CD4-positive, alpha-beta memory T cell (primary cell): ENCODE data around the gene SEC14L1. TPM values are rescaled to one million over a fixed set of nuclear protein-coding genes. Genes with fewer than 3 reads are reported as not detected.

Experiments used
- CTCF ChIA-PET: fragments of 350-600 bp; sonication (Branson Sonifier 250); formaldehyde crosslinking; loops from one replicate; lab custom pipeline; 2021; ENCODE audit warnings: inconsistent platforms; ENCODE audit not compliant: partially characterized antibody; lab: Charles Lee
- POLR2A ChIA-PET: fragments of 350-600 bp; sonication (Branson Sonifier 250); formaldehyde crosslinking; loops from one replicate; lab custom pipeline; 2021; ENCODE audit not compliant: partially characterized antibody; lab: Charles Lee
- DNase-seq, 5 donors: peaks; one replicate each; pipeline versions ENCODE4 v3.0.0 to v3.0.0-alpha.2; 2020 to 2022; ENCODE audit warnings: mixed read lengths in 1 of 5
- H3K27ac ChIP-seq: one replicate; pipeline ENCODE4 v1.7.0; 2013; ENCODE audit warnings: low read depth, low read length
- H3K27me3 ChIP-seq: 2 replicates; pipeline ENCODE4 v1.7.0; 2013; ENCODE audit warnings: mild to moderate bottlenecking, low read length, moderate library complexity; ENCODE audit not compliant: insufficient read depth
- H3K36me3 ChIP-seq: 2 replicates; pipeline ENCODE4 v1.7.0; 2013; ENCODE audit warnings: mild to moderate bottlenecking, low read length, moderate library complexity; ENCODE audit not compliant: insufficient read depth
- H3K4me1 ChIP-seq: 2 replicates; pipeline ENCODE4 v1.7.0; 2013; ENCODE audit warnings: mild to moderate bottlenecking, low read length, moderate library complexity; ENCODE audit not compliant: insufficient read depth
- H3K4me3 ChIP-seq, 2 donors: one replicate each; pipeline ENCODE4 v1.7.0; 2013; ENCODE audit warnings: low read length in 2 of 2, mild to moderate bottlenecking in 1 of 2
- H3K9me3 ChIP-seq, 2 donors: one replicate each; pipeline ENCODE4 v1.7.0; 2013; ENCODE audit warnings: low read length in 2 of 2, control low read depth in 1 of 2; ENCODE audit not compliant: control insufficient read depth in 1 of 2
- H3K27ac Mint-ChIP-seq, 7 donors: one replicate each; pipeline ENCODE4 v1.8.0; 2020 to 2021; ENCODE audit warnings: mixed read lengths in 7 of 7, mild to moderate bottlenecking in 6 of 7, inconsistent platforms in 3 of 7, moderate library complexity in 3 of 7
- H3K27me3 Mint-ChIP-seq, 2 donors: one replicate each; pipeline ENCODE4 v1.8.0; 2020 to 2021; ENCODE audit warnings: mixed read lengths in 2 of 2
- H3K36me3 Mint-ChIP-seq, 2 donors: one replicate each; pipeline ENCODE4 v1.8.0; 2020 to 2021; ENCODE audit warnings: mixed read lengths in 2 of 2, inconsistent platforms in 1 of 2, mild to moderate bottlenecking in 1 of 2
- H3K4me1 Mint-ChIP-seq, 4 donors: one replicate each; pipeline ENCODE4 v1.8.0; 2020 to 2021; ENCODE audit warnings: mixed read lengths in 4 of 4, mild to moderate bottlenecking in 1 of 4
- H3K4me3 Mint-ChIP-seq, 8 donors: one replicate each; pipeline ENCODE4 v1.8.0; 2020 to 2021; ENCODE audit warnings: mixed read lengths in 8 of 8, mild to moderate bottlenecking in 7 of 8, moderate library complexity in 6 of 8, inconsistent platforms in 3 of 8
- H3K9me3 Mint-ChIP-seq, 8 donors: one replicate each; pipeline ENCODE4 v1.8.0; 2020 to 2021; ENCODE audit warnings: mixed read lengths in 8 of 8, mild to moderate bottlenecking in 5 of 8, inconsistent platforms in 3 of 8, moderate library complexity in 1 of 8
- intact Hi-C: fragments of 100-400 bp; cut with micrococcal nuclease; formaldehyde crosslinking; loops from one replicate; pipeline ENCODE4 v1.15.1; 2023
- polyA plus RNA-seq, 2 donors: library from polyadenylated mRNA; unstranded; fragments of 300-500 nt; fragmentation: Illumina TruSeq; gene quantifications; one replicate each; pipeline ENCODE4 v1.2.3, GENCODE V29; 2021
- total RNA-seq, 2 experiments: library from RNA; stranded (reverse); gene quantifications; one replicate each; pipeline ENCODE4 v1.2.3, GENCODE V29; 2021

SEC14L1 gene
- total and polyA plus RNA-seq, 4 experiments from 2014 or later = 8.9 to 35.5 (median 25.9) TPM

GRCh38 chr17:77126519-77126918, 14.2 kb upstream of the SEC14L1 start:
- H3K4me3 Mint-ChIP-seq = no peak overlapping the region
- no peaks in the 10 kb centered on the region for H3K9me3 Mint-ChIP-seq
- H3K4me3 ChIP-seq = no peak overlapping the region
- no peaks in the 10 kb centered on the region for H3K36me3 Mint-ChIP-seq
- no peaks in the 10 kb centered on the region for H3K9me3 ChIP-seq
- peaks cover 16% of the 10 kb centered on the region for H3K4me1 ChIP-seq
- CTCF ChIA-PET = interaction anchor here (0.8 kb wide), 1 partner anchor 9 kb away, joined by 3 read pairs; no protein-coding TSS in a partner anchor
- no peak overlapping the region for H3K27ac ChIP-seq
- intact Hi-C loops = no loop called here
- peak overlapping the region in 2 of 7 donors; percentile 23 to 37 for H3K27ac Mint-ChIP-seq
- H3K4me1 Mint-ChIP-seq = peaks cover 8 to 27% (median 17%) of the 10 kb centered on the region in 4 donors
- POLR2A ChIA-PET = no interaction called here
- no peaks in the 10 kb centered on the region for H3K27me3 ChIP-seq
- no peaks in the 10 kb centered on the region for H3K27me3 Mint-ChIP-seq
- no peaks in the 10 kb centered on the region for H3K36me3 ChIP-seq
- no peak for DNase-seq

- H3K4me3 Mint-ChIP-seq = peak overlapping the region; percentile 47 to 86 (median 80)
- Histone ChIP-seq H3K4me1 (peaks cover 16% of the 10 kb centered on the region), H3K4me3 (peak overlapping the region; percentile 21 to 23), H3K27ac (peak overlapping the region; percentile 54), H3K36me3 (no peaks in the 10 kb centered on the region), H3K9me3 (no peaks in the 10 kb centered on the region), H3K27me3 (no peaks in the 10 kb centered on the region)
- H3K27ac Mint-ChIP-seq = peak overlapping the region; percentile 82 to 98 (median 96)
- H3K4me1 Mint-ChIP-seq = peaks cover 8 to 27% (median 17%) of the 10 kb centered on the region in 4 donors
- no peaks in the 10 kb centered on the region for H3K27me3 Mint-ChIP-seq
- ChIA-PET CTCF (interaction anchor here (1.5 to 2.8 kb wide), 4 partner anchors 13 to 54 kb away, joined by 4 to 11 read pairs (median 6); partner anchors contain the start of gene SEC14L1), POLR2A (interaction anchor here (1.3 to 3.5 kb wide), 4 partner anchors 10 to 831 kb away, joined by 3 to 45 read pairs (median 8); partner anchors contain the start of genes SEC14L1 and TNRC6C)
- DNase-seq = peak; percentile 82 to 90 (median 85)
- no peaks in the 10 kb centered on the region for H3K9me3 Mint-ChIP-seq
- no peaks in the 10 kb centered on the region for H3K36me3 Mint-ChIP-seq
- intact Hi-C loops = loop anchor here (1.0 kb wide), 1 partner anchor 12 kb away; the partner anchor contains the start of gene SEC14L1
Observed at GRCh38 chr17:77127735-77128361, 12.9 kb upstream of the SEC14L1 start.

GRCh38 chr17:77128896-77129567, 11.7 kb upstream of the SEC14L1 start:
- no peaks in the 10 kb centered on the region for H3K36me3 Mint-ChIP-seq
- CTCF ChIA-PET = interaction anchor here (1.2 to 2.8 kb wide), 5 partner anchors 11 to 53 kb away, joined by 4 to 11 read pairs (median 5); partner anchors contain the start of gene SEC14L1
- DNase-seq = no peak
- H3K4me3 Mint-ChIP-seq = peak overlapping the region in 3 of 8 donors; percentile 2 to 32 (median 8)
- H3K27ac ChIP-seq = no peak overlapping the region
- H3K4me1 Mint-ChIP-seq = peaks cover 8 to 27% (median 17%) of the 10 kb centered on the region in 4 donors
- H3K4me3 ChIP-seq = no peak overlapping the region
- POLR2A ChIA-PET = interaction anchor here (1.3 to 3.5 kb wide), 3 partner anchors 12 to 830 kb away, joined by 3 to 45 read pairs (median 11); partner anchors contain the start of genes SEC14L1 and TNRC6C
- H3K4me1 ChIP-seq = peaks cover 16% of the 10 kb centered on the region
- H3K9me3 Mint-ChIP-seq = peaks cover 0 to under 1% (median 0%) of the 10 kb centered on the region in 8 donors
- H3K36me3 ChIP-seq = no peaks in the 10 kb centered on the region
- intact Hi-C loops = loop anchor here (1.0 kb wide), 1 partner anchor 11 kb away; the partner anchor contains the start of gene SEC14L1
- no peaks in the 10 kb centered on the region for H3K9me3 ChIP-seq
- H3K27me3 ChIP-seq = no peaks in the 10 kb centered on the region
- peak overlapping the region; percentile 5 to 94 (median 87) for H3K27ac Mint-ChIP-seq
- H3K27me3 Mint-ChIP-seq = no peaks in the 10 kb centered on the region

GRCh38 chr17:77129568-77130301, 11.0 kb upstream of the SEC14L1 start:
- POLR2A ChIA-PET = interaction anchor here (3.5 kb wide), 1 partner anchor 11 kb away, joined by 45 read pairs; the partner anchor contains the start of gene SEC14L1
- H3K9me3 ChIP-seq = no peaks in the 10 kb centered on the region
- H3K36me3 ChIP-seq = no peaks in the 10 kb centered on the region
- no peaks in the 10 kb centered on the region for H3K27me3 Mint-ChIP-seq
- H3K4me3 ChIP-seq = no peak overlapping the region
- no peaks in the 10 kb centered on the region for H3K27me3 ChIP-seq
- peak overlapping the region in 6 of 7 donors; percentile 15 to 93 (median 64) for H3K27ac Mint-ChIP-seq
- no peaks in the 10 kb centered on the region for H3K36me3 Mint-ChIP-seq
- H3K4me3 Mint-ChIP-seq = no peak overlapping the region
- CTCF ChIA-PET = interaction anchor here (1.2 to 2.8 kb wide), 5 partner anchors 11 to 52 kb away, joined by 4 to 11 read pairs (median 5); partner anchors contain the start of gene SEC14L1
- peaks cover 0 to 2% (median 0%) of the 10 kb centered on the region in 8 donors for H3K9me3 Mint-ChIP-seq
- H3K4me1 Mint-ChIP-seq = peaks cover 8 to 27% (median 16%) of the 10 kb centered on the region in 4 donors
- DNase-seq = no peak
- H3K4me1 ChIP-seq = peaks cover 16% of the 10 kb centered on the region
- no peak overlapping the region for H3K27ac ChIP-seq
- intact Hi-C loops = no loop called here

- H3K4me1 ChIP-seq = peaks cover 16% of the 10 kb centered on the region
- DNase-seq = no peak
- intact Hi-C loops = no loop called here
- Mint-ChIP-seq H3K27me3 (no peaks in the 10 kb centered on the region), H3K4me3 (no peak overlapping the region), H3K4me1 (peaks cover 11 to 27% (median 17%) of the 10 kb centered on the region in 4 donors), H3K9me3 (peaks cover 0 to 3% (median 0%) of the 10 kb centered on the region in 8 donors), H3K36me3 (no peaks in the 10 kb centered on the region), H3K27ac (peak overlapping the region in 2 of 7 donors; percentile 31 to 65)
- ChIA-PET POLR2A (interaction anchor here (1.5 kb wide), 1 partner anchor 10 kb away, joined by 6 read pairs; the partner anchor contains the start of gene SEC14L1), CTCF (no interaction called here)
- H3K36me3 ChIP-seq = no peaks in the 10 kb centered on the region
- H3K27ac ChIP-seq = no peak overlapping the region
- H3K27me3 ChIP-seq = no peaks in the 10 kb centered on the region
- no peaks in the 10 kb centered on the region for H3K9me3 ChIP-seq
- H3K4me3 ChIP-seq = no peak overlapping the region
Observed at GRCh38 chr17:77130525-77130924, 10.2 kb upstream of the SEC14L1 start.

GRCh38 chr17:77131904-77132303, 8.9 kb upstream of the SEC14L1 start:
- Mint-ChIP-seq H3K27me3 (no peaks in the 10 kb centered on the region), H3K27ac (peak overlapping the region in 3 of 7 donors; percentile 2 to 26 (median 5)), H3K4me1 (peaks cover 11 to 32% (median 22%) of the 10 kb centered on the region in 4 donors), H3K9me3 (peaks cover 0 to 5% (median 2%) of the 10 kb centered on the region in 8 donors), H3K4me3 (no peak overlapping the region), H3K36me3 (no peaks in the 10 kb centered on the region)
- Histone ChIP-seq H3K4me3 (no peak overlapping the region), H3K27ac (no peak overlapping the region), H3K9me3 (no peaks in the 10 kb centered on the region), H3K36me3 (no peaks in the 10 kb centered on the region), H3K27me3 (no peaks in the 10 kb centered on the region), H3K4me1 (peaks cover 16% of the 10 kb centered on the region)
- CTCF ChIA-PET = no interaction called here
- intact Hi-C loops = no loop called here
- no peak for DNase-seq
- POLR2A ChIA-PET = interaction anchor here (1.5 kb wide), 1 partner anchor 8 kb away, joined by 6 read pairs; the partner anchor contains the start of gene SEC14L1
